Ectodermal cell (in vitro differentiated cells): ENCODE results near the gene WWOX.

Experiments used
- H3K27ac ChIP-seq: 2 replicates; pipeline ENCODE4 v1.7.0; 2013; ENCODE audit warnings: mild to moderate bottlenecking, low read depth, low read length; ENCODE audit not compliant: insufficient read depth, poor library complexity, severe bottlenecking
- H3K27me3 ChIP-seq: 2 replicates; pipeline ENCODE4 v1.7.0; 2013; ENCODE audit warnings: mild to moderate bottlenecking, low read length; ENCODE audit not compliant: insufficient read depth, control insufficient read depth, poor library complexity, severe bottlenecking
- H3K36me3 ChIP-seq: one replicate; pipeline ENCODE4 v1.7.0; 2013; ENCODE audit warnings: low read length; ENCODE audit not compliant: control insufficient read depth, insufficient read depth
- H3K4me1 ChIP-seq: one replicate; pipeline ENCODE4 v1.7.0; 2013; ENCODE audit warnings: low read length; ENCODE audit not compliant: control insufficient read depth, insufficient read depth
- H3K4me3 ChIP-seq: 2 replicates; pipeline ENCODE4 v1.7.0; 2013; ENCODE audit warnings: low read depth, low read length, control low read depth; ENCODE audit not compliant: insufficient read depth
- H3K9me3 ChIP-seq: 2 replicates; pipeline ENCODE4 v1.7.0; 2013; ENCODE audit warnings: mild to moderate bottlenecking, low read length, moderate library complexity; ENCODE audit not compliant: control insufficient read depth
- WGBS, 2 experiments: methylation state at CpG; one replicate each; pipeline ENCODE4 v1.1.7; 2013; ENCODE audit warnings: missing lambda C conversion rate in 2 of 2; 5-methylcytosine and 5-hydroxymethylcytosine counted together

WWOX gene

DNA sequence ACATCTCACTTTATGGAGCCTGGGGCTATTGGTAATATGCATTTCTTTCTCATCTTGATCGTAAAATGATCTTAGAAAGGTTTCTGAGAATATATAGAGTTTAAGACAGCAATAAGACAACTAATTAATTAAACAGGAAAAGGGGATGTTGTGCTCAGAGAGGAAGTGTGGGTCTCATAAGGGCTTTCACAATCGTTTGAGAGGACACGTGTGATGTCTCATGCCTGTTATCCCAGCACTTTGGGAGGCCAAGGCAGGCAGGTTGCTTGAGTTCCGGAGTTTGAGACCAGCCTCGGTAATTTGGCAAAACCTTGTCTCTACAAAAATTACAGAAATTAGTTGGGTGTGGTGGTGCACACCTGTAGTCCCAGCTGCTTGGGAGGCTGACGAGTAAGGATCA, 295.6 kb downstream of the WWOX start:
- Histone ChIP-seq H3K9me3 (peaks cover 7% of the 10 kb centered on the region), H3K4me1 (no peaks in the 10 kb centered on the region), H3K27ac (no peak overlapping the region), H3K4me3 (no peak overlapping the region), H3K27me3 (no peaks in the 10 kb centered on the region), H3K36me3 (peaks cover 2% of the 10 kb centered on the region)
- WGBS, 2 experiments: 94 to 95% methylated on average over 5 to 6 of the region's 6 CpGs

DNA sequence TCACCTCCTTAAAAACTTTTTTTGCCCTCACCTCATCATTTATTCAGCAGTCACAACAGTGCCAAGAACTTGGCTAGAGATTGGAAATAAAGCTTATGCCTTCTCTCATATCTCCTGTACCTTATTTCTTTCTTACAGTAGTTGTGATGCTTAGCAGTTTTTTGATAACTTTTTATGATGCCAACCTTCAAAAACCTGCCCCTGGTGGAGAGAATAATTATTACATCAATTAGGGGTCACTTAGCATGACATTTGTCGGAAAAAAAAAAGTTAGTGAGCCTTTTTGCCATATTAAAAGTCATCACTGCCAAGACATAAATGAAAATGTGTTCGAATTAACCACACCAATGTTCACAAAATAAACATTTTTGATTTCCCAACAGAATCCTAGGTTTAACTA, 296.6 kb downstream of the WWOX start:
- H3K4me3 ChIP-seq: no peak overlapping the region
- 74 to 76% methylated on average over 2 of the region's 2 CpGs for WGBS, 2 experiments
- H3K4me1 ChIP-seq: no peaks in the 10 kb centered on the region
- no peak overlapping the region for H3K27ac ChIP-seq
- H3K27me3 ChIP-seq: no peaks in the 10 kb centered on the region
- peaks cover 2% of the 10 kb centered on the region for H3K36me3 ChIP-seq
- H3K9me3 ChIP-seq: peaks cover 7% of the 10 kb centered on the region

DNA sequence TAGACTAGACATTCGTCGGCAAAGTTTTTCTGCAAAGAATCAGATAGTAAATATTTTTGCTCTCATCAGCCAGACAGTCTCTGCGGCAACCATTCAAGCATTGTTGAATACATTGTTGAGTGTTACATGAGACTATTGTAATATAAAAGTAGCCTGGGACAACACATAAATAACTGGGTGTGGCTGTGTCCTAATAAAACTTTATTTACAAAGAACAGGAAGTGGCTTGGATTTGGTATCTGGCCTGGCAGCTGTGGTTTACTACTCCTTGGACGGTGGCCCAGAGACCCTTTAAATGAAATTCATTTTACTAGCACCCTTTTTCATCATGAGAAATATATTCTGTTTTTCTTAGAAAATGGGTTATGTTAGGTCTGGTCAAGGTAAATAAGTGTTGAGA, 297.2 kb downstream of the WWOX start:
- Histone ChIP-seq H3K36me3 (peaks cover 2% of the 10 kb centered on the region), H3K9me3 (peaks cover 7% of the 10 kb centered on the region), H3K27me3 (no peaks in the 10 kb centered on the region), H3K27ac (no peak overlapping the region), H3K4me3 (no peak overlapping the region), H3K4me1 (no peaks in the 10 kb centered on the region)
- WGBS, 2 experiments: 98 to 100% methylated on average over 3 to 4 of the region's 4 CpGs

DNA sequence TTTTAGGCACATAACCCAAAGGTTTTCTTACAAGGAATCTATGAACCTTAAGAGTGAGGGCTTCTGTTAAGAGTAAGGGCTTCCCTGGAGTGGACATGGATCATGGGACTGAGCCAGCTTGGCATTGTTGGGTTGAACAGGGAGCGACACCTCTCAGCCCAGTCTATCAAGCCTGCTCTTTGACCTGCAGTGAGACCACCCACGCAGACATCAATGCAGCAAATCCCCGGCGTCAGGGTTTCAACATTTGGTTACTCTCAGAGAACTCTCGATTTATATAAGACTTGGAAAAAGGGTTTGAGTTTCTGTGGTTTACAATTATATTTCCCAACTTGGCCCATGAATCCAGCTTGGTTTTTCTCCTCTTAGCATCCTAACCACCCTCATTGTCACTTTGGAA, 299.9 kb downstream of the WWOX start:
- Histone ChIP-seq H3K4me1 (no peaks in the 10 kb centered on the region), H3K27ac (no peak overlapping the region), H3K9me3 (no peaks in the 10 kb centered on the region), H3K36me3 (no peaks in the 10 kb centered on the region), H3K4me3 (no peak overlapping the region), H3K27me3 (no peaks in the 10 kb centered on the region)
- 77 to 80% methylated on average over 4 to 5 of the region's 5 CpGs for WGBS, 2 experiments

DNA sequence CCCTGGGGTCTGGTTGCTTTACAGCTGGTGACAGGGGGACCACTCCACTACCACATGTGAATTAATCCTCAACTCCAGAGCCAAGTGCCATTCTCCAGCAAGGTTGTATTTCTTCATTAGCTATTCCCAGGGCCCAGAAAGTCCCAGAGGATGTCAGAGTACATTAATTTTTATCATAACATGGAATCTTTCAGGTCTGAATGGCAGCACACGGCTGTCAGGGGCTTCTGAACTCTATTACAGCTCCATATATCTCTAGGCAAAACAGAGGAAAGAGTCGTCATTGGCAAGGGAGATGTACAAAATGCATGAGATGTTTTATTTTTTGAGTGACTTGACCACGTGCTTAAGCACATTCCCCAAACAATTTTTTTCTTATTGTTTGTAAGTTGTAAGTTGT, 303.4 kb downstream of the WWOX start:
- H3K4me3 ChIP-seq: no peak overlapping the region
- H3K27ac ChIP-seq: no peak overlapping the region
- WGBS, 2 experiments: 90 to 100% methylated on average over 2 of the region's 3 CpGs
- peaks cover 2% of the 10 kb centered on the region for H3K9me3 ChIP-seq
- H3K36me3 ChIP-seq: no peaks in the 10 kb centered on the region
- H3K4me1 ChIP-seq: no peaks in the 10 kb centered on the region
- H3K27me3 ChIP-seq: no peaks in the 10 kb centered on the region

DNA sequence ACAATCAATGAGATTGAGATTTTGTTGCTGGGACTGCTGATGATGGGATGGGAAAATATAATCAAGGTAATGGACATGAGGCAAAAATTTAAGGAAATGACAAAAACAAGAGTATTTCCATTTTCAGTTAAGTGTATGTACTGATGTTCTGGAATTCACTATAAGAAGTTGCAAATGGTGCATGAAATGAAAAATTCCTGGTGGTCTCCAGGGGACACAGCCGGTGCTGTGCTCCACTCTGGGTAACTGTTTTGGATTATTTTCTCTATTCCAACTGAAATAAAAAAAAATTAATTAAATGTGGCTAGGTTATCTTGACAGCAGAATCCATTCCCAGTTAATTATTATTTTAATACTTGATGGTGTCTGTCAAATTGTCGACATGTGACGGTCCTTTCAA, 305.6 kb downstream of the WWOX start:
- Histone ChIP-seq H3K9me3 (peaks cover 2% of the 10 kb centered on the region), H3K4me1 (no peaks in the 10 kb centered on the region), H3K36me3 (no peaks in the 10 kb centered on the region), H3K27ac (no peak overlapping the region), H3K4me3 (no peak overlapping the region), H3K27me3 (no peaks in the 10 kb centered on the region)
- 91 to 100% methylated on average over 1 to 3 of the region's 3 CpGs for WGBS, 2 experiments

DNA sequence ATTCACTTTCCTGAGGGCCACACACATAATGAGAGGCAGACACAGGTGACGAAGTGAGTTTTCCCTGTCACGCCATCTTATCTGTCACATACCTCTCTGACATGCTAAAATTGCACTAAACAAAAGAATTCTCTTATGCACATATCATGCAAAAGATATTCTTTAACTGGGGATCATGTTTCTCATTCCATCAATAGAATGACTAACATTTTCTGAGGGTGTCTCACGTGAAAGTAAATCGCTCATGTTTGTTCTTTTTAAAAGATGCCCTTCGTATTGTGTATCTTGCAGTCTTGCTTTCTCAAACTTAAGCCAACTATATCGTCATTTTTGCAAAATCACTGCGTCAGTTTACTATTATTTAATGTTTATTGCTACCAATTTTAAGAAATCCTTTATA, 306.4 kb downstream of the WWOX start:
- Histone ChIP-seq H3K36me3 (no peaks in the 10 kb centered on the region), H3K9me3 (peaks cover 2% of the 10 kb centered on the region), H3K27me3 (no peaks in the 10 kb centered on the region), H3K4me3 (no peak overlapping the region), H3K4me1 (no peaks in the 10 kb centered on the region), H3K27ac (no peak overlapping the region)
- WGBS, 2 experiments: 95% methylated on average over 6 of the region's 7 CpGs

DNA sequence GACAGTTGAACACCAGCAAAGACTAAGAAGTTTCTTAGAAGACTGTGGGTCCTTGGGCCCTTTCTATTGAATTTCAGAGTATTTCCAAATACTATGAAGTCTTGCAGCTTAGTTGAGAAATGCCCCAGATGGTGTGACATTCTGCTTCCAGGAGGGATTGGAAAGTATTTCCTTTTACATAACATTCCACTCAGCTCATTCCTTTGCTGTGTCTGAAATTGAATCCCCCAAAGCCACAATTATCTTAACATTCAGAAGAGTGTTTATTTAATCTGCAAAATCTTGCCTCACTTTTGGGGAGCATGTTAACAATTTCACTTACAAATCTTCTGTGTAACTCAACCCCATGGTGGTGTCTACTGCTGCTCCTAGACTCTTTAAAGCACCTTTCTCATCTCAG, 307.7 kb downstream of the WWOX start:
- Histone ChIP-seq H3K27me3 (no peaks in the 10 kb centered on the region), H3K4me1 (no peaks in the 10 kb centered on the region), H3K4me3 (no peak overlapping the region), H3K9me3 (peaks cover 2% of the 10 kb centered on the region), H3K36me3 (no peaks in the 10 kb centered on the region), H3K27ac (no peak overlapping the region)

DNA sequence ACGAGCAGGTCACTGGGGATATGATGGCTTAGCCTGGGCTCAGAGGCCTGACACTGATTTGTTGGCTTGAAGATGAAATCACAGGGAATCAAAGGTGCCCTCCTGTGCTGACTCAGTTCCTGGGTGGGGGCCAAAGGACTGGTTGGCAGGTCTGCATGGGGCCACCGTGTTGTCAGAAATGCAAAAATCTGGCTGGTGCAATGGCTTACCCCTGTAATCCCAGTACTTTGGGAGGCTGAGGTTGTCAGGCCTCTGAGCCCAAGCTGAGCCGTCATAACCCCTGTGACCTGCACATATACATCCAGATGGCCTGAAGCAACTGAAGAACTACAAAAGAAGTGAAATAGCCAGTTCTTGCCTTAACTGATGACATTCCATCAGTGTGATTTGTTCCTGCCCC, 314.2 kb downstream of the WWOX start:
- 92 to 94% methylated on average over 3 of the region's 3 CpGs for WGBS, 2 experiments
- Histone ChIP-seq H3K27me3 (no peaks in the 10 kb centered on the region), H3K4me1 (peaks cover 6% of the 10 kb centered on the region), H3K27ac (no peak overlapping the region), H3K36me3 (no peaks in the 10 kb centered on the region), H3K9me3 (no peaks in the 10 kb centered on the region), H3K4me3 (no peak overlapping the region)

DNA sequence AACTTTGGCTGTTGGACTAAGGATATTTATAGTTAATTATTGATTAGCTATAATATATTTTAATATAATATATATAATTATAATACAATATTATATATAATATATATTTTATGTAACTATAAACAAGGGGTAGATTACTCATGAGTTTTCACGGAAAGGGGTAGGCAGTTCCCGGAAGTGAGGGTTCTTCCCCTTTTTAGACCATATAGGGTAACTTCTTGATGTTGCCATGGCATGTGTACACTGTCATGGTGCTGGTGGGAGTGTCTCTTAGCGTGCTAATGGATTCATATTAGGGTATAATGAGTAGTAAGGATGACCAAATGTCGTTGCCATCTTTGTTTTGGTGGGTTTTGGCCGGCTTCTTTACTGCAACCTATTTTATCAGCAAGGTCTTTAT, 315.6 kb downstream of the WWOX start:
- Histone ChIP-seq H3K4me1 (peaks cover 6% of the 10 kb centered on the region), H3K9me3 (no peaks in the 10 kb centered on the region), H3K4me3 (no peak overlapping the region), H3K27me3 (no peaks in the 10 kb centered on the region), H3K27ac (no peak overlapping the region), H3K36me3 (no peaks in the 10 kb centered on the region)
- 95% methylated on average over 5 of the region's 5 CpGs for WGBS, 2 experiments

DNA sequence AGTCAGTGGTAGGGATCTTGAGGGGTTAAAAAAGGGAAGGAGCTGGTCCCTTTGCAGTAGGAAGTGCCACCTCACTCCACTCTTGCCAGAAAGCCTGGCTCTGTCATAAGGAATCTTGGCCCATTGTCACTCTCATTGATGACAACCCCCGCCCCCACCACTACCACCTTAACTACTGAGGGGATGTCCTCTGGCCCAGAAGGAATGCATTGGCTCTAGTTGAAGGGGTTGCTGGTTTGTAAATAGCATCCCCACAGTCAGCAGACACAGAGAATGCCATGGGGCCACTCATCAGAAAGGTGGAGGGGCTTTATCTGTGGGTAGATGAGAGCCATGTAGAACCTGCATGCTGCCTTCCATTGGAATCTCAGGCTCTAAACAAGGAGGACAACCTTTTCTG, 316.2 kb downstream of the WWOX start:
- Histone ChIP-seq H3K4me1 (peaks cover 6% of the 10 kb centered on the region), H3K27me3 (no peaks in the 10 kb centered on the region), H3K4me3 (no peak overlapping the region), H3K9me3 (no peaks in the 10 kb centered on the region), H3K27ac (no peak overlapping the region), H3K36me3 (no peaks in the 10 kb centered on the region)
- 43 to 91% methylated on average over 1 of the region's 1 CpG for WGBS, 2 experiments
